Esophagus muscularis mucosa (tissue), 4 donors: ENCODE results near the gene ERBB4.

Experiments used
- CTCF ChIP-seq, 3 experiments: fragments of 200-600 bp in 2 of 3; fragments of 450-650 bp in 1 of 3; sonication (generic) in 2 of 3; IDR thresholded peaks; one replicate each; pipeline ENCODE4 v1.5.1; 2017 to 2019; ENCODE audit warnings: antibody characterized with exemption in 3 of 3, mild to moderate bottlenecking in 2 of 3, moderate library complexity in 1 of 3
- EP300 ChIP-seq: sonication (generic); formaldehyde crosslinking; IDR thresholded peaks from one replicate; pipeline ENCODE4 v1.6.1; 2017; ENCODE audit warnings: antibody characterized with exemption
- POLR2A ChIP-seq: fragments of 450-650 bp; IDR thresholded peaks from one replicate; pipeline ENCODE4 v1.6.1; 2017; ENCODE audit warnings: antibody characterized with exemption, moderate library complexity, mild to moderate bottlenecking, low read depth

GRCh38 chr2:211396815-211397214, 1141.8 kb downstream of the ERBB4 start:
- TF ChIP-seq CTCF (IDR thresholded peaks at IDR 0.05) (no peak), POLR2A (no peak), EP300 (no peak)
